Bronchial epithelial cell (primary cell): ENCODE data around the gene FNDC11. TPM values are rescaled to one million over a fixed set of nuclear protein-coding genes. Genes with fewer than 3 reads are reported as not detected.

ENCODE experiments used
- DNase-seq: peaks from one replicate; pipeline ENCODE4 v3.0.0-alpha.2; 2010; ENCODE audit warnings: low read depth
- FAIRE-seq: peaks from 2 replicates; lab custom pipeline; 2011; peaks lifted over from hg19 to GRCh38; lab: Jason Lieb, UNC
- H3K27me3 ChIP-seq: 2 replicates; pipeline ENCODE4 v1.5.1; 2011; ENCODE audit warnings: low read length; ENCODE audit not compliant: control insufficient read depth, insufficient read depth
- H3K36me3 ChIP-seq: 2 replicates; pipeline ENCODE4 v1.5.1; 2011; ENCODE audit warnings: low read length; ENCODE audit not compliant: control insufficient read depth, insufficient read depth
- H3K4me3 ChIP-seq: 2 replicates; pipeline ENCODE4 v1.5.1; 2011; ENCODE audit warnings: mild to moderate bottlenecking, low read depth, low read length, control low read depth
- total RNA-seq: library from RNA; depleted of rRNA; stranded (reverse); fragments of >200 nt; gene quantifications from 2 replicates; pipeline ENCODE4 v1.2.1, GENCODE V29; 2014
- TF ChIP-seq, protein P1 (sequence below): IDR thresholded peaks from 2 replicates; pipeline ENCODE4 v1.5.1; 2011; ENCODE audit warnings: mild to moderate bottlenecking, moderate library complexity, low read length, control low read depth, inconsistent platforms; ENCODE audit not compliant: insufficient read depth, severe bottlenecking

The FNDC11 gene, protein sequence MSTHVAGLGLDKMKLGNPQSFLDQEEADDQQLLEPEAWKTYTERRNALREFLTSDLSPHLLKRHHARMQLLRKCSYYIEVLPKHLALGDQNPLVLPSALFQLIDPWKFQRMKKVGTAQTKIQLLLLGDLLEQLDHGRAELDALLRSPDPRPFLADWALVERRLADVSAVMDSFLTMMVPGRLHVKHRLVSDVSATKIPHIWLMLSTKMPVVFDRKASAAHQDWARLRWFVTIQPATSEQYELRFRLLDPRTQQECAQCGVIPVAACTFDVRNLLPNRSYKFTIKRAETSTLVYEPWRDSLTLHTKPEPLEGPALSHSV
- 0.26 and 0.90 TPM in 2 replicates for total RNA-seq

DNA sequence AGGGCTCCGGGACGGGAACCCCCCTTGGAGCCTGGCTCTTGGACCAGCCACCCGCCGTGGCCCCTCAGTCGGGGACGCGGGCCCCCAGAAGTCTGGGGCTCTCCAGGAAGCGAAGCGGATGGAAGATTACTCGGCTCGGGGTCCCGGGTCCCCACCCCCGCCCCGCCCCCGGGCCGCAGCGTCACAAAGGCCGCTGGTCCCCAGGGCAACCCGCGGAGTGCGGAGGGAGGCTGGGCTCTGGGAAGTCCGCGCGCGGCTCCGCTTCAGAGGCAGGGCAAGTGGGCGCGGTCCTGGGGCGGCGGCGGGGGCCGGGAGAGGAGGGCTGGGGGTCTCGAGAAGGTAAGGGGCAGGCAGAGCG lies at the start of gene FNDC11:
Gene FNDC11 (plus strand): TSS at position 227 of the 358 bp plus-strand sequence. CDS start 1,505 bp downstream, outside the sequence.
- Histone ChIP-seq H3K4me3 (peak within 1 kb of the TSS; percentile 45), H3K36me3 (no peaks in the 10 kb centered on the region), H3K27me3 (no peaks in the 10 kb centered on the region)
- FAIRE-seq, result no peak
- DNase-seq, result no peak
- TF ChIP-seq, protein P1, sequence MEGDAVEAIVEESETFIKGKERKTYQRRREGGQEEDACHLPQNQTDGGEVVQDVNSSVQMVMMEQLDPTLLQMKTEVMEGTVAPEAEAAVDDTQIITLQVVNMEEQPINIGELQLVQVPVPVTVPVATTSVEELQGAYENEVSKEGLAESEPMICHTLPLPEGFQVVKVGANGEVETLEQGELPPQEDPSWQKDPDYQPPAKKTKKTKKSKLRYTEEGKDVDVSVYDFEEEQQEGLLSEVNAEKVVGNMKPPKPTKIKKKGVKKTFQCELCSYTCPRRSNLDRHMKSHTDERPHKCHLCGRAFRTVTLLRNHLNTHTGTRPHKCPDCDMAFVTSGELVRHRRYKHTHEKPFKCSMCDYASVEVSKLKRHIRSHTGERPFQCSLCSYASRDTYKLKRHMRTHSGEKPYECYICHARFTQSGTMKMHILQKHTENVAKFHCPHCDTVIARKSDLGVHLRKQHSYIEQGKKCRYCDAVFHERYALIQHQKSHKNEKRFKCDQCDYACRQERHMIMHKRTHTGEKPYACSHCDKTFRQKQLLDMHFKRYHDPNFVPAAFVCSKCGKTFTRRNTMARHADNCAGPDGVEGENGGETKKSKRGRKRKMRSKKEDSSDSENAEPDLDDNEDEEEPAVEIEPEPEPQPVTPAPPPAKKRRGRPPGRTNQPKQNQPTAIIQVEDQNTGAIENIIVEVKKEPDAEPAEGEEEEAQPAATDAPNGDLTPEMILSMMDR, result no peak

DNA sequence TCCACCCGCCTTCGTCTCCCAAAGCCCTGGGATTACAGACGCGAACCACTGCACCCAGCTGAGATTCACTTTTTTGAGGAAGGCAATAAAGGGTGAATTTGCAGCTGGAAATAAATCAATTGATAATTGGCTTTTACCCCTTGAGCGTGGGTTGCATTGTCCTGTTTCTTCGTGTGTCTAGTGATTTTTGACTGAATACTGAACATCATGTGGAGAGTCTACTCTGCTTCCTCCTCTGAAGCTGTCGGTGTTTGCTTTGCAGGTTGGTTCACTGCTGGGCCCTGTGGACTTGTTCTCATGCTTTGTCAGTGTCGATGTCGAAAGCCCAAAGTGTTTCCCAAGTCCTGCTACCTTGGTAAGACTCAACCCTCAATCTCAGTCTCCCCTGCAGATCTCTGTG lies 49.3 kb upstream of the FNDC11 start:
- TF ChIP-seq, protein P1, result no peak
- DNase-seq, result no peak
- Histone ChIP-seq H3K36me3 (no peaks in the 10 kb centered on the region), H3K27me3 (peaks cover 8% of the 10 kb centered on the region), H3K4me3 (no peak overlapping the region)
- no peak for FAIRE-seq

DNA sequence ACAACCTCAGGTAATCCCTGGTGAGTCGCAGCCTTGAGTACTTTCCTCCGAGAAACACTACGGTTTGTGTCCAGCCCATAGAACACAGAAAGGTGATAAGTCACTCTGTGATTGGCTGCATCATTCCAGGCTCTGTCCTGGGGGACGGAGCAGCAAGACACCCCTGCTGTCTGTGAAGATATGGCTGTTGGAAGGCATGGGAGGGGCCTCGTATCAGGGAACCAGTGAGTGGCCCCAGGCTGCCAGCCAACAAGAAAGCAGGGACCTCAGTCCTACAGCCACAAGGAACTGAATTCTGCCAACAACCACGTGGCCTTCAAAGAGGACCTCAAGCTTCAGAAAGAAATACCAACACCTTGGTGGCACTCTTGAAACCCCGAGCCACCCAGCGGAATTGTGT lies 48.7 kb upstream of the FNDC11 start:
- Histone ChIP-seq H3K36me3 (no peaks in the 10 kb centered on the region), H3K27me3 (peaks cover 6% of the 10 kb centered on the region), H3K4me3 (no peak overlapping the region)
- TF ChIP-seq, protein P1, result no peak
- DNase-seq, result no peak
- FAIRE-seq, result no peak

DNA sequence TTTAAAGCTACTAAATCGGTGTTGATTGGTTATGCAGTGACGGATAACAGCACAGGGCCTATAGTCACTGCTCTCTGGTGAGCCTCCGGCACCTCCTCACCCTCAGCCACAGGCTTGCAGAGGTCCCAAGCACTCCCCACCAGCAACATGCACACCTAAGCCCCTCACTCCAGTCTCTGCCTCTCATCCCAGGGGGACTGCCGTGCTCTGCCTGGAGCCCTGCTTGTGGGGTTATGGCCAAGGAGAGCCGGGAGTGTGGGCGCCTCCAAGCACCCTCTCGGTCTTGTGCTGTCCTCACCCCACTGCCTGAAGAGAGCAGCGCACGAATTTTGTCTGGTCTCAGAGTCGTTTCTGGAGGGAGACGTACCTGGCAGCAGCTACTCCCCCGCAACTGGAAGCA lies 48.2 kb upstream of the FNDC11 start:
- H3K36me3 ChIP-seq, result no peaks in the 10 kb centered on the region
- TF ChIP-seq, protein P1, result no peak
- H3K4me3 ChIP-seq, result no peak overlapping the region
- DNase-seq (no peak), FAIRE-seq (no peak)
- peaks cover 6% of the 10 kb centered on the region for H3K27me3 ChIP-seq

DNA sequence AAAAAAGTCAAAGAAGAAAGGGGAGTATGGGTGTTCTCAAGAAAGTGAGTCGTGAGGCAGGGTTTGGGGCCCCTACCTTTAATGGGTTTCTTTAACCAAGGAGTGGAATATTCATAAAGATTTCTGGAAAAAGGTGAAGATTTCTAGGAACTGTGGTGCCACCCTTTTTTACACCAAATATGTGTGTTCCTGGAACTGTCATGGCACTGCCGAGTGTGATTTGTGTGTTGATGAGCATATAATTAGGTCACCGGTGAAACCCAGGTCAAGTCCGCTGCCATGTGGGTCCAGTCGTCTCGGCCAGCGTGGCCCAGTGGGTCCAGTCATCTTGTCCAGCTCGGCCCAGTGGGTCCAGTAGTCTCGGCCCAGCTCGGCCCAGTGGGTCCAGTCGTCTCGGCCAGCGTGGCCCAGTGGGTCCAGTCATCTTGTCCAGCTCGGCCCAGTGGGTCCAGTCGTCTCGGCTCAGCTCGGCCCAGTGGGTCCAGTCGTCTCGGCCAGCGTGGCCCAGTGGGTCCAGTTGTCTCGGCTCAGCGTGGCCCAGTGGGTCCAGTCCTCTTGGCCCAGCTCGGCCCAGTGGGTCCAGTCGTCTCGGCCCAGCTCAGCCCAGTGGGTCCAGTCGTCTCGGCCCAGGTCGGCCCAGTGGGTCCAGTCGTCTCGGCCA lies 46.7 kb upstream of the FNDC11 start:
- FAIRE-seq (no peak), DNase-seq (no peak)
- H3K4me3 ChIP-seq, result no peak overlapping the region
- TF ChIP-seq, protein P1, result no peak
- no peaks in the 10 kb centered on the region for H3K36me3 ChIP-seq
- peaks cover 6% of the 10 kb centered on the region for H3K27me3 ChIP-seq
